GM23338 (cell line): ENCODE measurements around the gene DNAH10. TPM values are rescaled to one million over a fixed set of nuclear protein-coding genes. Genes with fewer than 3 reads are reported as not detected.

ENCODE experiments used
- ATAC-seq: fragments of 200-7000 bp; cut with Tn5 transposase; 3 replicates; pipeline ENCODE4 v1.9.1; 2020
- DNase-seq: peaks from one replicate; pipeline ENCODE4 v3.0.0-alpha.2; 2015; ENCODE audit warnings: low spot score
- H2AFZ ChIP-seq: fragments of 200-600 bp; sonication (generic); 2 replicates; pipeline ENCODE4 v1.8.0; 2016; ENCODE audit warnings: antibody characterized with exemption, mild to moderate bottlenecking, moderate library complexity
- H3F3A ChIP-seq: fragments of 200-600 bp; sonication (generic); replicated peaks from 2 replicates; pipeline ENCODE4 v1.8.0; 2017; ENCODE audit warnings: antibody characterized with exemption, mixed run types, low read depth
- H3K27ac ChIP-seq: fragments of 200-600 bp; sonication (generic); 2 replicates; pipeline ENCODE4 v1.6.1; 2016; ENCODE audit warnings: low read depth
- H3K27me3 ChIP-seq: fragments of 200-600 bp; sonication (generic); 2 replicates; pipeline ENCODE4 v1.8.0; 2016; ENCODE audit warnings: mild to moderate bottlenecking, mixed run types, moderate library complexity; ENCODE audit not compliant: insufficient read depth
- H3K36me3 ChIP-seq: fragments of 200-600 bp; sonication (generic); 2 replicates; pipeline ENCODE4 v1.8.0; 2016; ENCODE audit warnings: mild to moderate bottlenecking; ENCODE audit not compliant: insufficient read depth
- H3K4me1 ChIP-seq: fragments of 200-600 bp; sonication (generic); 2 replicates; pipeline ENCODE4 v1.8.0; 2016; ENCODE audit warnings: mild to moderate bottlenecking, moderate library complexity; ENCODE audit not compliant: insufficient read depth
- H3K4me2 ChIP-seq: fragments of 200-600 bp; sonication (generic); 2 replicates; pipeline ENCODE4 v1.7.1; 2017; ENCODE audit warnings: mixed run types
- H3K4me3 ChIP-seq: fragments of 200-600 bp; sonication (generic); 2 replicates; pipeline ENCODE4 v1.6.1; 2016; ENCODE audit warnings: mixed run types
- H3K79me2 ChIP-seq: fragments of 200-600 bp; sonication (generic); replicated peaks from 2 replicates; pipeline ENCODE4 v1.8.0; 2017; ENCODE audit warnings: mild to moderate bottlenecking; ENCODE audit not compliant: insufficient read depth
- H3K9me2 ChIP-seq: fragments of 200-600 bp; sonication (generic); 2 replicates; pipeline ENCODE4 v1.8.0; 2017; ENCODE audit not compliant: insufficient read depth
- H4K20me1 ChIP-seq: fragments of 200-600 bp; sonication (generic); replicated peaks from 2 replicates; pipeline ENCODE4 v1.8.0; 2017; ENCODE audit warnings: mild to moderate bottlenecking; ENCODE audit not compliant: insufficient read depth
- H3K27ac Mint-ChIP-seq: 2 replicates; pipeline ENCODE4 v1.8.0; 2020; ENCODE audit warnings: inconsistent platforms, mild to moderate bottlenecking, moderate library complexity, mixed read lengths
- H3K27me3 Mint-ChIP-seq: 3 replicates; pipeline ENCODE4 v1.8.0; 2022; ENCODE audit warnings: low read depth, mild to moderate bottlenecking, moderate library complexity, mixed read lengths, inconsistent platforms; ENCODE audit not compliant: insufficient read depth, poor library complexity
- H3K36me3 Mint-ChIP-seq: 3 replicates; pipeline ENCODE4 v1.8.0; 2021; ENCODE audit warnings: low read depth, mild to moderate bottlenecking, inconsistent platforms, moderate library complexity, mixed read lengths
- H3K4me1 Mint-ChIP-seq: 3 replicates; pipeline ENCODE4 v1.8.0; 2020; ENCODE audit warnings: mild to moderate bottlenecking, inconsistent platforms, mixed read lengths
- H3K4me3 Mint-ChIP-seq: 3 replicates; pipeline ENCODE4 v1.8.0; 2021; ENCODE audit warnings: moderate library complexity, mild to moderate bottlenecking, inconsistent platforms, mixed read lengths
- H3K9me3 Mint-ChIP-seq: 3 replicates; pipeline ENCODE4 v1.8.0; 2020; ENCODE audit warnings: moderate library complexity, mild to moderate bottlenecking, inconsistent platforms, mixed read lengths
- CREB1 ChIP-seq: fragments of 250-450 bp; sonication (Bioruptor Pico); IDR thresholded peaks from 2 replicates; pipeline ENCODE4 v1.5.0; 2020; ENCODE audit warnings: low read depth, mild to moderate bottlenecking, moderate library complexity
- CTCF ChIP-seq, 2 experiments: fragments of 200-600 bp in 1 of 2; sonication (generic) in 1 of 2; conservative IDR thresholded peaks; 2 replicates each; pipeline versions ENCODE4 v1.5.1 to v1.6.1; 2016 to 2017; ENCODE audit warnings: antibody characterized with exemption in 2 of 2, low read depth in 2 of 2, mild to moderate bottlenecking in 2 of 2, moderate library complexity in 1 of 2
- EZH2 ChIP-seq: fragments of 200-600 bp; sonication (generic); IDR thresholded peaks from one replicate; pipeline ENCODE4 v1.8.0; 2017; ENCODE audit warnings: antibody characterized with exemption, mild to moderate bottlenecking, low read depth; ENCODE audit not compliant: unreplicated experiment
- EZH2phosphoT487 ChIP-seq: fragments of 200-600 bp; sonication (generic); IDR thresholded peaks from one replicate; pipeline ENCODE4 v1.8.1; 2018; ENCODE audit warnings: antibody characterized with exemption; ENCODE audit not compliant: unreplicated experiment
- NANOG ChIP-seq: IDR thresholded peaks from 2 replicates; pipeline ENCODE4 v1.6.1; 2016; ENCODE audit warnings: antibody characterized with exemption, borderline replicate concordance
- POLR2AphosphoS5 ChIP-seq: IDR thresholded peaks from 2 replicates; pipeline ENCODE4 v1.6.1; 2016; ENCODE audit warnings: antibody characterized with exemption, low read depth
- STAT1 ChIP-seq: IDR thresholded peaks from one replicate; pipeline ENCODE4 v1.6.1; 2016; ENCODE audit warnings: antibody characterized with exemption; ENCODE audit not compliant: unreplicated experiment
- ZNF114 ChIP-seq: fragments of 250-450 bp; sonication (Bioruptor Pico); IDR thresholded peaks from 2 replicates; pipeline ENCODE4 v1.5.0; 2020; ENCODE audit warnings: mild to moderate bottlenecking, moderate library complexity
- ZNF331 ChIP-seq: fragments of 250-450 bp; sonication (Bioruptor Pico); IDR thresholded peaks from 2 replicates; pipeline ENCODE4 v1.5.0; 2020; ENCODE audit warnings: low read depth, mild to moderate bottlenecking, moderate library complexity
- ZNF462 ChIP-seq: fragments of 250-450 bp; sonication (Bioruptor Pico); IDR thresholded peaks from 2 replicates; pipeline ENCODE4 v1.5.0; 2020; ENCODE audit warnings: mild to moderate bottlenecking, moderate library complexity
- polyA plus RNA-seq: library from polyadenylated mRNA; unstranded; fragments of >200 nt; fragmentation: Nextera tagmentation; extraction: Ambion mirVana; gene quantifications from 2 replicates; pipeline ENCODE4 v1.2.1, GENCODE V29; 2016
- total RNA-seq: library from RNA; depleted of rRNA; stranded (reverse); fragments of >200 nt; shearing (Covaris generic); gene quantifications from 2 replicates; pipeline ENCODE4 v1.2.3, GENCODE V29; 2014

DNAH10 gene
- total and polyA plus RNA-seq, 2 experiments from 2014 or later, result 0.03 TPM

- H3K4me1 ChIP-seq, result no peaks in the 10 kb centered on the region
- H3K4me3 Mint-ChIP-seq, result no peak overlapping the region
- H3K27me3 ChIP-seq, result no peaks in the 10 kb centered on the region
- peaks cover 3% of the 10 kb centered on the region for H3K4me1 Mint-ChIP-seq
- no peak for TF ChIP-seq STAT1
- no peak for TF ChIP-seq EZH2phosphoT487
- TF ChIP-seq CTCF (conservative IDR thresholded peaks at IDR 0.05; ENCODE audit: low read depth in 2 of 2), result no peak
- no peak for TF ChIP-seq NANOG
- TF ChIP-seq ZNF462 (CRISPR knock-in tag), result no peak
- TF ChIP-seq CREB1, result no peak
- no peak for TF ChIP-seq POLR2AphosphoS5
- no peak for TF ChIP-seq EZH2
- no peak for TF ChIP-seq ZNF331
- no peak for TF ChIP-seq ZNF114
- peaks cover 14% of the 10 kb centered on the region for H3K9me3 Mint-ChIP-seq
- no peak overlapping the region for H3K27ac Mint-ChIP-seq
- no peaks in the 10 kb centered on the region for H3F3A ChIP-seq
- H2AFZ ChIP-seq, result no peak overlapping the region
- peaks cover 17% of the 10 kb centered on the region for H3K27me3 Mint-ChIP-seq
- H3K9me2 ChIP-seq, result no peaks in the 10 kb centered on the region
- H4K20me1 ChIP-seq, result no peaks in the 10 kb centered on the region
- no peak for ATAC-seq
- no peaks in the 10 kb centered on the region for H3K79me2 ChIP-seq
- no peak overlapping the region for H3K27ac ChIP-seq
- no peak overlapping the region for H3K4me2 ChIP-seq
- no peak overlapping the region for H3K4me3 ChIP-seq
- peaks cover 2% of the 10 kb centered on the region; the same call in 1 of the 3 replicates for H3K36me3 Mint-ChIP-seq
- H3K36me3 ChIP-seq, result no peaks in the 10 kb centered on the region; the same call in 1 of the 2 replicates
- DNase-seq, result no peak
Measured at GRCh38 chr12:123941624-123942237, 179.6 kb downstream of the DNAH10 start.
